Mucosa of descending colon (tissue), 3 donors: ENCODE data around the gene MAP4K5. TPM values are rescaled to one million over a fixed set of nuclear protein-coding genes. Genes with fewer than 3 reads are reported as not detected.
"Not testable (repeated sequence)": the region's sequence is repeated elsewhere in the genome, so short reads cannot be mapped to it uniquely, and the experiment has no call there.

ENCODE experiments used
- ATAC-seq: fragments of 200-7000 bp; cut with Tn5 transposase; one replicate; pipeline ENCODE4 v1.9.1; 2020; ENCODE audit warnings: mild to moderate bottlenecking, moderate library complexity
- DNase-seq, 3 donors: peaks; one replicate each; pipeline ENCODE4 v3.0.0-alpha.2; 2020
- H3K36me3 ChIP-seq: fragments of 200-600 bp; one replicate; pipeline ENCODE4 v1.8.0; 2021; ENCODE audit warnings: low read depth, mild to moderate bottlenecking
- H3K4me1 ChIP-seq: fragments of 200-600 bp; one replicate; pipeline ENCODE4 v1.8.0; 2021; ENCODE audit warnings: low read depth, mild to moderate bottlenecking
- H3K4me3 ChIP-seq: fragments of 200-600 bp; one replicate; pipeline ENCODE4 v1.8.0; 2021; ENCODE audit warnings: mild to moderate bottlenecking
- H3K9me3 ChIP-seq: fragments of 200-600 bp; one replicate; pipeline ENCODE4 v1.8.0; 2021; ENCODE audit warnings: mild to moderate bottlenecking
- CTCF ChIP-seq: fragments of 200-600 bp; IDR thresholded peaks from one replicate; pipeline ENCODE4 v1.8.0; 2022; ENCODE audit warnings: antibody characterized with exemption, mild to moderate bottlenecking
- intact Hi-C, 2 donors: fragments of 100-400 bp; cut with DNase I in 1 of 2; cut with micrococcal nuclease in 1 of 2; formaldehyde crosslinking; loops; one replicate each; pipeline versions ENCODE4 v1.11.0 to v1.11.1; 2022; cut with DNase I, micrococcal nuclease
- total RNA-seq, 3 donors: library from RNA; stranded (reverse); fragmentation: NEBNext Ultra II Directional in 2 of 3; extraction: Animal tissue kit (Norgen Biotek cat#: 25700) in 2 of 3; gene quantifications; one replicate each; pipeline versions ENCODE4 v1.2.1 to v1.2.4, GENCODE V29; 2021 to 2023
- donor health status: DM: no; HTN: no; CAD: no; lungs with moderate emphysema.
- donor health status: DM: no; HTN: no; CAD: no.
- donor health status: DM: no; HTN: yes; CAD: no.

MAP4K5 gene
- total RNA-seq, 3 donors from 2014 or later: 42.2 to 65.8 (median 45.3) TPM

GRCh38 chr14:50512463-50512862, 19.9 kb downstream of the MAP4K5 start:
- no peak for ATAC-seq
- intact Hi-C loops: no loop called here
- Histone ChIP-seq H3K4me3 (no peak overlapping the region), H3K36me3 (no peaks in the 10 kb centered on the region), H3K9me3 (no peaks in the 10 kb centered on the region), H3K4me1 (no peaks in the 10 kb centered on the region)
- no peak for DNase-seq
- TF ChIP-seq CTCF: no peak

- intact Hi-C loops: no loop called here
- no peak for TF ChIP-seq CTCF
- Histone ChIP-seq H3K36me3 (no peaks in the 10 kb centered on the region), H3K4me1 (no peaks in the 10 kb centered on the region), H3K9me3 (no peaks in the 10 kb centered on the region), H3K4me3 (no peak overlapping the region)
- DNase-seq (no peak), ATAC-seq (no peak)
Measured at GRCh38 chr14:50510157-50510556, 22.2 kb downstream of the MAP4K5 start.

- H3K36me3 ChIP-seq, H3K4me1 ChIP-seq, ATAC-seq, H3K4me3 ChIP-seq, H3K9me3 ChIP-seq, DNase-seq, intact Hi-C loops: not testable (repeated sequence)
Measured at GRCh38 chr14:50507078-50507477, 25.3 kb downstream of the MAP4K5 start.

- intact Hi-C loops: no loop called here
Measured at GRCh38 chr14:50501642-50502041, 30.7 kb downstream of the MAP4K5 start.

GRCh38 chr14:50497351-50497750, 35.0 kb downstream of the MAP4K5 start:
- intact Hi-C loops: no loop called here
- no peak for TF ChIP-seq CTCF
- no peak for ATAC-seq
- Histone ChIP-seq H3K36me3 (no peaks in the 10 kb centered on the region), H3K9me3 (no peaks in the 10 kb centered on the region), H3K4me3 (no peak overlapping the region), H3K4me1 (no peaks in the 10 kb centered on the region)
- DNase-seq: no peak

More at GRCh38 chr14:50501642-50502041, 30.7 kb downstream of the MAP4K5 start:
- no peak for TF ChIP-seq CTCF
- Histone ChIP-seq H3K9me3 (no peaks in the 10 kb centered on the region), H3K4me3 (no peak overlapping the region), H3K36me3 (no peaks in the 10 kb centered on the region), H3K4me1 (no peaks in the 10 kb centered on the region)
- no peak for ATAC-seq
- DNase-seq: no peak

GRCh38 chr14:50489851-50490250, 42.5 kb downstream of the MAP4K5 start:
- no peak for DNase-seq
- TF ChIP-seq CTCF: no peak
- no peaks in the 10 kb centered on the region for H3K9me3 ChIP-seq
- H3K36me3 ChIP-seq: no peaks in the 10 kb centered on the region
- ATAC-seq: no peak
- no peak overlapping the region for H3K4me3 ChIP-seq
- no peaks in the 10 kb centered on the region for H3K4me1 ChIP-seq
- intact Hi-C loops: no loop called here
